Thoracic aorta (tissue), 2 donors: ENCODE measurements around the gene CABLES1. TPM values are rescaled to one million over a fixed set of nuclear protein-coding genes. Genes with fewer than 3 reads are reported as not detected.
A peak's percentile ranks its signal among the peaks of the same experiment; 100 is the strongest.

Source experiments
- ATAC-seq: fragments of 150-250 bp; one replicate; pipeline ENCODE4 v1.8.0; 2017; ENCODE audit warnings: low read depth; ENCODE audit not compliant: insufficient number of reproducible peaks, low FRiP score
- DNase-seq: peaks from one replicate; pipeline ENCODE4 v3.0.0-alpha.2; 2020; ENCODE audit warnings: low spot score
- H3K27ac ChIP-seq, 2 donors: fragments of 200-600 bp; sonication (generic); 1 replicate in 1 of 2; 2 replicates in 1 of 2; pipeline ENCODE4 v1.5.1; 2016; ENCODE audit warnings: mild to moderate bottlenecking in 2 of 2, moderate library complexity in 2 of 2
- H3K27me3 ChIP-seq: fragments of 200-600 bp; sonication (generic); replicated peaks from 2 replicates; pipeline ENCODE4 v1.6.0; 2016; ENCODE audit warnings: mild to moderate bottlenecking; ENCODE audit not compliant: insufficient read depth
- H3K36me3 ChIP-seq: fragments of 200-600 bp; sonication (generic); one replicate; pipeline ENCODE4 v1.5.1; 2016
- H3K4me1 ChIP-seq, 2 donors: fragments of 200-600 bp; sonication (generic); 1 replicate in 1 of 2; 2 replicates in 1 of 2; pipeline versions ENCODE4 v1.5.1 to v1.6.0; 2016; ENCODE audit warnings: low read depth in 2 of 2, mild to moderate bottlenecking in 1 of 2; ENCODE audit not compliant: control insufficient read depth in 1 of 2
- H3K4me3 ChIP-seq: fragments of 200-600 bp; sonication (generic); 2 replicates; pipeline ENCODE4 v1.5.1; 2016; ENCODE audit warnings: mild to moderate bottlenecking
- H3K9me3 ChIP-seq: fragments of 200-600 bp; sonication (generic); 2 replicates; pipeline ENCODE4 v1.5.1; 2016
- CTCF ChIP-seq: fragments of 200-600 bp; sonication (generic); IDR thresholded peaks from one replicate; pipeline ENCODE4 v1.5.1; 2019; ENCODE audit warnings: antibody characterized with exemption
- total RNA-seq, 2 donors: library from RNA; depleted of rRNA; stranded (reverse); fragments of >200 nt; gene quantifications; one replicate each; pipeline versions ENCODE4 v1.1.0 to v1.2.3, GENCODE V29; 2016

CABLES1 gene
- total RNA-seq, 2 donors from 2014 or later = 25.7 to 28.7 TPM

DNA sequence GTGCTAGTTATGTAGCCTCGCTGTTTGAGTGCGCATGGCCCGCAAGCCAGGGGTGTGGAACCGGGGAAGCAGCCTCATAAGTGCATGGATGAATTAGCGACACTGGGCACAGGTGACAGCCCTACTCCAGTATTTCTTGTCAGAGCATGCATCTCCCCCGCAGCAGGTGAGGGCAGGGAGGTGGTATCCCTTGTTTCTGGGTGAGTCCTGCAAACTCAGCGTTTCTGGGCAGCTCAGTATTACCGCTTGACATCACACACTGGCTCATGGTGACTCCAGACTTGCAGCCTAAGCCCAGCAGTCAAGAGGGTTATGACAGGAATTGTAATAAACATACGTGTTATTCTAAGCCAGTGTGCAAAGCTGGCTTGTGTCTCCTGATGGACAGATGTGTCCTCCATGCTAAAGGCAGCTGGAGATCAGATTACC is 2.5 kb downstream of the CABLES1 start:
- TF ChIP-seq CTCF = no peak
- Histone ChIP-seq H3K4me3 (peak overlapping the region; percentile 71), H3K27ac (peak overlapping the region; percentile 88 to 89)

DNA sequence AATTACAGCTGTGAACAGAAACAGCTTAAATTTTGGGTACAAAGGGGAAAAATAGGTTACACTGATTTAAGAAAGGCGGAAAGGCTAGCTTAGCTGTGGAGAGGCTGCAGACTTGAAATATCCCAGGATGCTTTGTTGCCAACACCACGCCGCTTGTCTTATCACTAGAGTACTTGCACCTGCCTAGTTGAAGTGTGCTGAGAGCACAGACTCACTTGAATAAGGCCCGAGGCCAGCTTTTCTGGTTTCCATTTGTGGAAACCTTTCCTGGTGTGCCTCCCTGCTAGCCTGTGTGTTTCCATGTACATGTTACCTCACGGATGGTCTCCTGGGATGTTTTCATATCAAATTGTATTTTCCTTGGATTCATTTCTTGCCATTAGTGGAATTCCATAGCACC is 3.2 kb downstream of the CABLES1 start:
- Histone ChIP-seq H3K9me3 (no peaks in the 10 kb centered on the region), H3K27ac (peak overlapping the region in 1 of 2 donors; percentile 14), H3K4me3 (peak overlapping the region; percentile 71), H3K36me3 (no peaks in the 10 kb centered on the region), H3K27me3 (no peaks in the 10 kb centered on the region), H3K4me1 (peaks cover 23 to 60% of the 10 kb centered on the region in 2 donors)
- TF ChIP-seq CTCF = no peak
- DNase-seq (no peak), ATAC-seq (no peak)

More for the DNA sequence above, 2.5 kb downstream of the CABLES1 start:
- Histone ChIP-seq H3K27me3 (no peaks in the 10 kb centered on the region), H3K36me3 (no peaks in the 10 kb centered on the region), H3K9me3 (no peaks in the 10 kb centered on the region), H3K4me1 (peaks cover 19 to 53% of the 10 kb centered on the region in 2 donors)
- no peak for ATAC-seq
- DNase-seq = no peak

DNA sequence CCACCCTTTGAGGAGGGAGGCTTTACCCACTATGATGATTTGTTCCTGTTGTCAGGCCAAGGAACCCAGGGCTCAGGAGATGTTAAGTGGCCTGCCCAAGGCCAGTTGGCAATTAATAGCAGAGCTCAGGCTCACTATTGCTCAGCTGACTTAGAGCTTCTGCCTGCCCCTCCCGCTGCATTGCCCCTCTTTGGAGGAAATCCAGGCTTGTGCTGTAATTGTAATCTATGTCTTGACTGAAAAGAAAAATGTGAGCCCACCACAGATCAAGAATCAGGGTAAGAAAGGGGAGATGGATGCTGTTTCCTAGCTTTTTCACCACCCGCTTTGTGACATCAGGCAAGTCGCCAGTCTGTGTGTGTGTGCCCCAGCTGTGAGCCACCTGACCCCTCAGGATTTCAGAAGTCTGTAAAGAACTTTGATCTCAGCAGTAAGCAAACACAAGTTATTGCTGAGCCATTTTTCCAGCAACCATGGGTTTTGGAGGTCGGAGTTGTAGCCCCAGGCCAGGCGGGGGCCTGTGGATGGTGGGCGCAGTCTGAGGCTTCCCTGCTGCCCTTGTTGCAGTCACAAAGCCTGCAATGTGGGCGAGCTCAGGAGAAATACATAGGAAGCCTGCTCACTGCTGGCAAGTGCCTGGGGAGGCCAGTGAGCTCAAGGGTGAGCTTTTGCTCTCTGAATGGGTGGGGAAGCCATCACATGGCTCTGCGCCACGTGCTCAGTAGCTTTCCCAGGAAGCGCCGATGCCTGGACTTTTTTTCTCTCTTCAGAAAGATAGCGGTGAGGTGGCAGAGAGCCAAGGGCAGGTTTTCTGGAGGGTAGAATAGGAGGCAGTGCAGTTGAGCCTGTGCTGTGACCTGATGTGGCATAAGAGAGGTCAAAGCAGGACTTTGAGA is 6.1 kb downstream of the CABLES1 start:
- Histone ChIP-seq H3K4me3 (no peak overlapping the region), H3K27ac (peak overlapping the region; percentile 49 to 81), H3K27me3 (no peaks in the 10 kb centered on the region), H3K4me1 (peaks cover 31 to 68% of the 10 kb centered on the region in 2 donors), H3K36me3 (no peaks in the 10 kb centered on the region), H3K9me3 (no peaks in the 10 kb centered on the region)
- no peak for TF ChIP-seq CTCF
- no peak for DNase-seq
- ATAC-seq = no peak

DNA sequence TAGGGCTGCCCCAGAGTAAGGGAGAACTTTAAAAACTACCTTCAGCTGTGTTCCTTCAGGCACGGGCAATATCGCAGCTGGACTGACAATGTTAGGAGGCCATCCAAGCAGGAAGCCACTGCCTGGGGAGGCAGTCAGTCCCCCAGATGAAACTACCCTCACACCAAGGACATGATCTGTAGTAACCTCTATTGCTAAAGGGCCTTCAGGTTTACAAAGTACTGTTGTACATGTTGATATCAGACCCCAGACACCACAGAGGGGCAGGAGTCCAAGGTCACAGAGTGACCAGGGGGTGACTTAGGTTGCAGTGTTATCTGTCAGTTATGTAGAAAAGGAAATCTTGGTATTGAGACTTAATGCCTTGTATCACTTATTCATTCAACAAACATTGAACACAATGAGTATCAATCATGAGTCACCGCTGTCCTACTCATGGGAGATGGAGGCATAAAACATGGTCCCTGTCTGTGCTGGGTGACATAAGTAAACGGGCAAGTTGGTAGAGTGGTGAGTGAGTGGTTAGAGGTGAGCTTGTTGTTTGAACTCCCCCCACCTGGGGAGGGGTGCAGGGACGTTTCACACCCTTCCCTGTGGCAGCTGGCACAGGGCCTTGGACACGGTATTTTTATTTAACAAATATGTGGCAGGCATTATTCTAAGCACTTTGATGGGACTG is 7.1 kb downstream of the CABLES1 start:
- peak overlapping the region; percentile 77 to 81 for H3K27ac ChIP-seq
- H3K27me3 ChIP-seq = no peaks in the 10 kb centered on the region
- peaks cover 34 to 71% of the 10 kb centered on the region in 2 donors for H3K4me1 ChIP-seq
- no peak for TF ChIP-seq CTCF
- DNase-seq = no peak
- no peaks in the 10 kb centered on the region for H3K36me3 ChIP-seq
- H3K4me3 ChIP-seq = no peak overlapping the region
- no peak for ATAC-seq
- no peaks in the 10 kb centered on the region for H3K9me3 ChIP-seq
